SHP77 (cell line): ENCODE data around the gene PLA2G4F.
"Not testable (repeated sequence)": the region's sequence is repeated elsewhere in the genome, so short reads cannot be mapped to it uniquely, and the experiment has no call there.

ENCODE experiments used
- DNase-seq, 2 experiments: peaks; one replicate each; lab custom pipeline; 2025; lab: John Stamatoyannopoulos, UW

Gene PLA2G4F

DNA sequence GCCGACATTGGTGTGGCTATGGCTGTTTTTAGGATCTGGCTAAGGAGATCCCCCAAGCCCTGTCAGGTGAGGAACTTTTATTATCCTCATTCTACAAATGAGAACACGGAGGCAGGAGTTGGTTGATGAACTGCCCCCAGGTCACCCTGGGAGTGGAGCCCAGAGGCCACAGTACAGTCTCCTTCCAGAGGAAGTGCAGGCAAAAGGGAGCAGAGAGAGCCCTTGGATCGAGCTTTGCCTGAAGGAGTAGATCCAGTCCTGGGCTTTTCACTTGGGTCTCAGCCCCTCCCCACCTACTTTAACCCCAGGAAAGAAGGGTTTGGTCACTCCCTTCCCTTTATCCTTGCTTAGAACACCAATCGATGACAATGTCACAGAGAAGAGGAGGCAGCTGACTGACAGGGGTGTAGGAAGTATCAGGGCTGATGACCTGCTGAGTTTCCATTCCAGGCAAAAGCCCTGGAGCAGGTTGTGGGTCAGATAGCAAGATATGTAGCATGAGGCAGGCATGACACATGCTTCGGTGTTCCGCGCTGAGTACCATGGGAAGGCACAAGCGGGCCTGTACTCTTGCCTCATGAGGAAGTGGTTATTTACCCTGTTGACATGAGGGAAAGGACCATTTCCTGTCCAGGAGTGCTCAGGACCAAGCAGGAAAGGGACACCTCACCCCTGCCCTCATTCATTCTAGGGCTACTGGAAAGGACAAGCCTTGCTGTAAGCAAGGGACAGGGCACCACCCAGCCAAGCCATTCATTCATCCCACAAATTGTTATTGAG is 56.2 kb downstream of the PLA2G4F start:
- DNase-seq = no peak

GRCh38 chr15:42097018-42097417 is 59.4 kb downstream of the PLA2G4F start:
- DNase-seq = no peak

GRCh38 chr15:42094512-42094963 is 61.9 kb downstream of the PLA2G4F start, which contains the start of gene PLA2G4D:
TSS of gene PLA2G4D (minus strand) at chr15:42094562. CDS start at chr15:42094459, 103 bp downstream.
- peak; percentile 6 to 26 for DNase-seq

- no peak for DNase-seq
These were observed 62.5 kb downstream of the PLA2G4F start for GRCh38 chr15:42093966-42094365.

GRCh38 chr15:42092398-42093318 is 63.8 kb downstream of the PLA2G4F start:
- no peak for DNase-seq

- DNase-seq = not testable (repeated sequence)
These were observed 64.6 kb downstream of the PLA2G4F start for GRCh38 chr15:42091753-42092397.

GRCh38 chr15:42090781-42091180 is 65.7 kb downstream of the PLA2G4F start:
- no peak for DNase-seq

DNA sequence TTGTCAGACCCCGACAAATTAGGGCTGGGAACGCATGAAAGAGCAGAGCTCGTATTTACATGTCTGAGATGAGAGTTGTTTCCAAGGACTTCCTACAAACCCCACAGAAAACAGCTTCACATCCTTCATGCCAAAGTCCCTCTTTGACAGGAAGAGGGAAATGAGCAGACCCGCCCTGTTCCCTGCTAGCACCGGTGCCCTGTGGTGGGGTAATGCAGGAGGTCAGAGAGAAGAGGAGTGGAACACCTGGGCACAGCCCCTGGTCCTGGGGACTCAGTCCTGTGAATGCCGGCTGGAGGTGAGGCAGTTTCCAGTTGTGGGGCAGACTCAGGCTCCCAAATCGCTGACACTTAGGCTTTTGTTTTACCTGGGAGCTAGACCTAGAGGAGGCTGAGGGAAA is 66.1 kb downstream of the PLA2G4F start:
- DNase-seq = no peak

- no peak for DNase-seq
These were observed 66.5 kb downstream of the PLA2G4F start for GRCh38 chr15:42089942-42090341.
